A549 (cell line): Measurements from ENCODE around the gene GUCY2D. TPM values are rescaled to one million over a fixed set of nuclear protein-coding genes. Genes with fewer than 3 reads are reported as not detected.

ENCODE experiments used
- ATAC-seq, 2 experiments: fragments of 200-7000 bp in 1 of 2; fragments of >200 bp in 1 of 2; cut with Nextera tagmentation in 1 of 2; cut with Tn5 transposase in 1 of 2; 3 replicates each; pipeline versions ENCODE4 v1.8.0 to v1.9.1; 2018 to 2020; ENCODE audit warnings: mild to moderate bottlenecking in 1 of 2, moderate library complexity in 1 of 2
- CTCF ChIA-PET: fragments of 300-600 bp; sonication (Branson Sonifier 250); formaldehyde crosslinking; extraction: SDS; loops from one replicate; lab custom pipeline; 2021; ENCODE audit warnings: antibody characterized with exemption, inconsistent platforms; lab: Yijun Ruan, JAX
- POLR2A ChIA-PET: fragments of 350-600 bp; formaldehyde crosslinking; extraction: SDS; loops from one replicate; lab custom pipeline; 2021; ENCODE audit warnings: antibody characterized with exemption, inconsistent platforms; lab: Yijun Ruan, JAX
- DNase-seq, 2 experiments: peaks; one replicate each; pipeline versions ENCODE4 v3.0.0 to v3.0.0-alpha.2; 2011 to 2016; ENCODE audit warnings: low read depth in 1 of 2, low spot score in 1 of 2
- FAIRE-seq: peaks from 2 replicates; lab custom pipeline; 2011; peaks lifted over from hg19 to GRCh38; lab: Jason Lieb, UNC
- H3K27ac ChIP-seq, 2 experiments: fragments of >200 bp; sonication (Bioruptor Twin); formaldehyde crosslinking; 3 replicates each; pipeline ENCODE4 v1.5.1; 2016 to 2017
- H3K4me1 ChIP-seq: fragments of >200 bp; sonication (Bioruptor Twin); formaldehyde crosslinking; 3 replicates; pipeline ENCODE4 v1.6.1; 2016
- H3K4me2 ChIP-seq: fragments of >200 bp; sonication (Bioruptor Twin); formaldehyde crosslinking; 3 replicates; pipeline ENCODE4 v1.6.1; 2016
- H3K4me3 ChIP-seq: fragments of >200 bp; sonication (Bioruptor Twin); formaldehyde crosslinking; 3 replicates; pipeline ENCODE4 v1.5.1; 2016
- H3K9me3 ChIP-seq: fragments of >200 bp; sonication (Bioruptor Twin); formaldehyde crosslinking; 3 replicates; pipeline ENCODE4 v1.6.1; 2016
- BHLHE40 ChIP-seq: IDR thresholded peaks from 2 replicates; pipeline ENCODE4 v1.6.1; 2012; ENCODE audit warnings: low read depth, low read length, inconsistent platforms
- CBX2 ChIP-seq: fragments of 200-600 bp; sonication (generic); IDR thresholded peaks from 2 replicates; pipeline ENCODE4 v1.6.1; 2016; ENCODE audit warnings: low read depth, mild to moderate bottlenecking, borderline replicate concordance
- CBX8 ChIP-seq: fragments of 200-600 bp; sonication (generic); IDR thresholded peaks from 2 replicates; pipeline ENCODE4 v1.6.1; 2016
- CEBPB ChIP-seq, 2 experiments: fragments of >200 bp in 1 of 2; sonication (Bioruptor Twin) in 1 of 2; formaldehyde crosslinking in 1 of 2; IDR thresholded peaks; 2 replicates each; pipeline ENCODE4 v1.6.1; 2012 to 2016
- CHD2 ChIP-seq: fragments of 150-350 bp; IDR thresholded peaks from 2 replicates; pipeline ENCODE4 v1.6.1; 2014; ENCODE audit warnings: low read length; ENCODE audit not compliant: partially characterized antibody
- E2F6 ChIP-seq: IDR thresholded peaks from 2 replicates; pipeline ENCODE4 v1.6.1; 2012; ENCODE audit warnings: low read depth, borderline replicate concordance
- EHF ChIP-seq: fragments of 250-450 bp; sonication (Bioruptor Pico); IDR thresholded peaks from 2 replicates; pipeline ENCODE4 v1.5.0; 2020; ENCODE audit warnings: mild to moderate bottlenecking
- EHMT2 ChIP-seq: fragments of 200-600 bp; sonication (generic); IDR thresholded peaks from 2 replicates; pipeline ENCODE4 v1.6.1; 2016; ENCODE audit warnings: antibody characterized with exemption, low read depth, mild to moderate bottlenecking, moderate library complexity
- ESRRA ChIP-seq: fragments of 150-350 bp; IDR thresholded peaks from 2 replicates; pipeline ENCODE4 v1.6.1; 2014; ENCODE audit warnings: mild to moderate bottlenecking, low read length, borderline replicate concordance
- FOSB ChIP-seq: fragments of 250-450 bp; sonication (Bioruptor Pico); IDR thresholded peaks from 2 replicates; pipeline ENCODE4 v1.5.0; 2020; ENCODE audit warnings: mild to moderate bottlenecking, moderate library complexity
- GATA3 ChIP-seq: IDR thresholded peaks from 2 replicates; pipeline ENCODE4 v1.6.1; 2012; ENCODE audit warnings: borderline replicate concordance
- HMGXB4 ChIP-seq: fragments of 250-450 bp; sonication (Bioruptor Pico); IDR thresholded peaks from 2 replicates; pipeline ENCODE4 v1.5.0; 2021; ENCODE audit warnings: mild to moderate bottlenecking, moderate library complexity, borderline replicate concordance
- HOXB5 ChIP-seq: fragments of 250-450 bp; sonication (Bioruptor Pico); IDR thresholded peaks from 2 replicates; pipeline ENCODE4 v1.5.0; 2020; ENCODE audit warnings: mild to moderate bottlenecking, moderate library complexity
- JUNB ChIP-seq: fragments of >200 bp; sonication (Bioruptor Twin); formaldehyde crosslinking; IDR thresholded peaks from 2 replicates; pipeline ENCODE4 v1.6.1; 2016
- MAFK ChIP-seq: fragments of 450-650 bp; IDR thresholded peaks from 2 replicates; pipeline ENCODE4 v1.6.1; 2014; ENCODE audit not compliant: partially characterized antibody
- MYC ChIP-seq: IDR thresholded peaks from 2 replicates; pipeline ENCODE4 v1.6.1; 2012; ENCODE audit warnings: mild to moderate bottlenecking, inconsistent platforms, low read length, improper control_type of control experiment, borderline replicate concordance
- NFE2L2 ChIP-seq: fragments of 150-350 bp; conservative IDR thresholded peaks from 2 replicates; pipeline ENCODE4 v1.6.1; 2014; ENCODE audit warnings: low read length
- POLR2A ChIP-seq: IDR thresholded peaks from 2 replicates; pipeline ENCODE4 v1.6.1; 2012; ENCODE audit warnings: mild to moderate bottlenecking, low read length
- RAD21 ChIP-seq, 2 experiments: fragments of >200 bp in 1 of 2; sonication (Bioruptor Twin) in 1 of 2; formaldehyde crosslinking in 1 of 2; IDR thresholded peaks in 1 of 2; conservative IDR thresholded peaks in 1 of 2; 2 replicates in 1 of 2; 3 replicates in 1 of 2; pipeline ENCODE4 v1.6.1; 2012 to 2018; ENCODE audit warnings: inconsistent platforms in 1 of 2
- RCOR1 ChIP-seq: fragments of 150-350 bp; IDR thresholded peaks from 2 replicates; pipeline ENCODE4 v1.6.1; 2014; ENCODE audit warnings: antibody characterized with exemption, low read length, low read depth
- RNF2 ChIP-seq: fragments of 200-600 bp; sonication (generic); IDR thresholded peaks from 2 replicates; pipeline ENCODE4 v1.6.1; 2016; ENCODE audit warnings: low read depth, mild to moderate bottlenecking, antibody characterized with exemption, moderate library complexity, borderline replicate concordance
- SMC3 ChIP-seq: fragments of >200 bp; sonication (Bioruptor Twin); formaldehyde crosslinking; IDR thresholded peaks from 3 replicates; pipeline ENCODE4 v1.6.1; 2018; ENCODE audit warnings: inconsistent platforms
- SREBF2 ChIP-seq: fragments of 450-650 bp; IDR thresholded peaks from 2 replicates; pipeline ENCODE4 v1.6.1; 2014; ENCODE audit warnings: mild to moderate bottlenecking, moderate library complexity
- TP53 ChIP-seq: fragments of 250-450 bp; sonication (Bioruptor Pico); IDR thresholded peaks from 2 replicates; pipeline ENCODE4 v1.5.0; 2021; ENCODE audit warnings: mild to moderate bottlenecking, moderate library complexity
- ZC3H11A ChIP-seq: fragments of 450-650 bp; IDR thresholded peaks from 2 replicates; pipeline ENCODE4 v1.6.1; 2014; ENCODE audit warnings: antibody characterized with exemption, mild to moderate bottlenecking
- WGBS: methylation state at CpG from one replicate; pipeline ENCODE4 v1.1.6; 2017; ENCODE audit errors: missing lambda C conversion rate; 5-methylcytosine and 5-hydroxymethylcytosine counted together
- polyA plus RNA-seq, 4 experiments: library from polyadenylated mRNA; depleted of rRNA in 3 of 4; stranded (reverse); fragments of >200 nt; fragmentation: RNase III in 1 of 4; extraction: RNeasy Plus Mini Kit Qiagen cat#74134 plus additional on column Dnase treatment in 1 of 4; gene quantifications; 2 replicates in 3 of 4; 3 replicates in 1 of 4; pipeline ENCODE4 v1.2.3, GENCODE V29; 2011 to 2017
- TF ChIP-seq, protein P1 (sequence below): fragments of >200 bp; sonication (Bioruptor Twin); formaldehyde crosslinking; IDR thresholded peaks from 3 replicates; pipeline ENCODE4 v1.6.1; 2016
- TF ChIP-seq, protein P2 (sequence below): fragments of 450-650 bp; IDR thresholded peaks from 2 replicates; pipeline ENCODE4 v1.6.1; 2014; ENCODE audit warnings: antibody characterized with exemption

The GUCY2D gene
- polyA plus RNA-seq, 2 of the 4 experiments (the other 2 are of a cell fraction) = 0.14 TPM; not detected in 1

DNA sequence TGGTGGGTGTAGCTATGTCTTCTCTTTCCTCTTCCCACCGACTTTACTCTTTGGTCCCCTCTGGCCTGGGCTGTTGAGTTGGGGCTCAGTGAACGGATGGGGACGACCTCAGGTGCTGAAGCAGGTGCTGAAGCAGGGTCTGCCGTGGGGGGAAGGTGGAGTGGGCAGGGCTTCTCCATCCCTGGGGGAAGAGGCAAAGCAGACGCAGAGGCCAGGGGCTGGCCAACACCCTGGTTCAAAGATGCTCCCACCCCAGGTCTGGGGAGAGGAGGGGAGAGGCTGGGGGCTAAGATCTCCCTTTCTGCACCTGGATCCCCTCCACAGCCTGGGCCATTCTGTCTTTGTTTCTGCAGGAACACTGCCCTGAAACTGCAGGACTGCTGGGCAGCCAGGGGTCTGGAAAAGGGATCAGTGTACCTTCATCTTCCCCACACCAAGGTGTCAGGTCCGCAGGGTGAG, 62.2 kb downstream of the GUCY2D start:
- 54% methylated on average over 6 of the region's 6 CpGs for WGBS
- Histone ChIP-seq H3K4me3 (no peak overlapping the region), H3K9me3 (no peaks in the 10 kb centered on the region), H3K4me1 (peaks cover 12% of the 10 kb centered on the region; the same call in 2 of the 3 replicates), H3K27ac (no peak overlapping the region), H3K4me2 (no peak overlapping the region)
- ChIA-PET POLR2A (no interaction called here), CTCF (interaction anchor here (1.1 to 13.8 kb wide), 4 partner anchors 17 to 201 kb away, joined by 4 to 682 read pairs (median 136); partner anchors contain the start of gene ALOX12B)
- TF ChIP-seq SMC3 (no peak), HOXB5 (CRISPR knock-in tag) (no peak), RNF2 (no peak)
- ATAC-seq = no peak
- no peak for FAIRE-seq
- DNase-seq = no peak

DNA sequence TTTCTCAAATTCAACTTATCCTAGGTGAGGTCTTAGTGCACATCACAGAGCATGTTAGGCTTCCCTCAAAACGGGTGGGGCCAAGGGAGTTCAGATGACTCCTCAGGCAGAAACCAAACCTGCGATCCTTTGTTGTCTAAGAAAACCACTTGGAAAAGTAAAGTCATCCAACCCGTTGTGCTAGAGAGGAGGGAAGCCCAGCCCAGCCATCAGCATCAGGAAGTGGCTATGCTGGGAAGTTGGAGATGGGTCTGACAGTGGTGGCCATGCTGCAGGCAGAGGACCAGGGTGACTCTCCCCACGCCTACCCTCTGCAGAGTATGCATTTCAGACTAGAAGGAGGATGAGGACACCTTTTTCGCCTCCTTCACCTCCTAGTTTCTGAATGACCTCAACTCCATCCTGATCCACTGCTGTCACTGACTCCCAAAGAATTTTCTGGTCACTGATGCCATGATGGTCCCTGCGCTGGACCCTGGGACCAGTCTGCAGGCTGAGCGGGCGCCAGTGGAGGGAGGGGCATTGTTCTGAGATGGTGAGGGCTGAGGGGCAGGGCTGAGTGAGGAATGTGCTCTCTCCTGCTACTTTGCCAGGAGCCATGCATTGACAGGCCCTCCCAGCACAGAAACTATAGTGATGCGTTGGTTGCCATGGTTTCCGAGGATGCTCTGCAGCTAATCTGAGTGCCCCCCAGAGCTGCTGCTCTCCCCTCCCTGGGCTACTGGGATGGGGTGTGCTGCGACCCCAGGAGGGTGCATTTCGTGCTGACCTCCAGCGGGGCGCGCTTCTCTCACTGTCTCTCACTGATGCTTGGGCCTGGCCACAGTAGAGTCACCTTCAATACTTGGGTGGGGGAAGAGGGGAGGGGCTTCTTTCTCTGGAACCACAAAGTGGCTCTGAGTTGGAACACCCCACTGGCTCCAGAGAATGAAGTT, 64.7 kb downstream of the GUCY2D start:
- Histone ChIP-seq H3K9me3 (no peaks in the 10 kb centered on the region), H3K4me3 (no peak overlapping the region), H3K4me2 (no peak overlapping the region), H3K27ac (no peak overlapping the region)
- FAIRE-seq (no peak), ATAC-seq (no peak)
- ChIA-PET CTCF (interaction anchor here (0.6 to 13.8 kb wide), 7 partner anchors 9 to 302 kb away, joined by 3 to 682 read pairs (median 6); partner anchors contain the start of gene ALOX12B), POLR2A (no interaction called here)
- TF ChIP-seq JUNB = no peak
- no peak for TF ChIP-seq RCOR1
- TF ChIP-seq CBX2 = no peak
- TF ChIP-seq CBX8 = no peak
- no peak for TF ChIP-seq MAFK
- no peak for TF ChIP-seq MYC
- TF ChIP-seq SREBF2 = no peak
- TF ChIP-seq, all 56 proteins: peak for 0
- peaks cover 12% of the 10 kb centered on the region; the same call in 1 of the 3 replicates for H3K4me1 ChIP-seq
- WGBS = 67% methylated on average over 15 of the region's 15 CpGs
- no peak for DNase-seq

GRCh38 chr17:8067806-8068205, 65.4 kb downstream of the GUCY2D start:
- POLR2A ChIA-PET = no interaction called here
- WGBS = 72% methylated on average over 4 of the region's 4 CpGs
- DNase-seq (no peak), ATAC-seq (no peak), FAIRE-seq (no peak)
- Histone ChIP-seq H3K4me1 (peaks cover 5% of the 10 kb centered on the region; the same call in 1 of the 3 replicates), H3K4me3 (no peak overlapping the region), H3K4me2 (no peak overlapping the region), H3K27ac (no peak overlapping the region), H3K9me3 (no peaks in the 10 kb centered on the region)
- no peak for TF ChIP-seq RAD21 (conservative IDR thresholded peaks at IDR 0.05 in 1 of 2, IDR thresholded peaks at IDR 0.05 in 1 of 2)
- TF ChIP-seq HMGXB4 (CRISPR knock-in tag) = no peak
- TF ChIP-seq GATA3 = no peak
- TF ChIP-seq BHLHE40 = no peak
- no peak for TF ChIP-seq MYC
- TF ChIP-seq CHD2 = no peak
- TF ChIP-seq CEBPB (IDR thresholded peaks at IDR 0.05) = no peak
- no peak for TF ChIP-seq ZC3H11A
- TF ChIP-seq POLR2A = no peak
- TF ChIP-seq, protein P1, sequence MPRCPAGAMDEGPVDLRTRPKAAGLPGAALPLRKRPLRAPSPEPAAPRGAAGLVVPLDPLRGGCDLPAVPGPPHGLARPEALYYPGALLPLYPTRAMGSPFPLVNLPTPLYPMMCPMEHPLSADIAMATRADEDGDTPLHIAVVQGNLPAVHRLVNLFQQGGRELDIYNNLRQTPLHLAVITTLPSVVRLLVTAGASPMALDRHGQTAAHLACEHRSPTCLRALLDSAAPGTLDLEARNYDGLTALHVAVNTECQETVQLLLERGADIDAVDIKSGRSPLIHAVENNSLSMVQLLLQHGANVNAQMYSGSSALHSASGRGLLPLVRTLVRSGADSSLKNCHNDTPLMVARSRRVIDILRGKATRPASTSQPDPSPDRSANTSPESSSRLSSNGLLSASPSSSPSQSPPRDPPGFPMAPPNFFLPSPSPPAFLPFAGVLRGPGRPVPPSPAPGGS = no peak
- TF ChIP-seq, protein P2, sequence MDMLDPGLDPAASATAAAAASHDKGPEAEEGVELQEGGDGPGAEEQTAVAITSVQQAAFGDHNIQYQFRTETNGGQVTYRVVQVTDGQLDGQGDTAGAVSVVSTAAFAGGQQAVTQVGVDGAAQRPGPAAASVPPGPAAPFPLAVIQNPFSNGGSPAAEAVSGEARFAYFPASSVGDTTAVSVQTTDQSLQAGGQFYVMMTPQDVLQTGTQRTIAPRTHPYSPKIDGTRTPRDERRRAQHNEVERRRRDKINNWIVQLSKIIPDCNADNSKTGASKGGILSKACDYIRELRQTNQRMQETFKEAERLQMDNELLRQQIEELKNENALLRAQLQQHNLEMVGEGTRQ = no peak
- TF ChIP-seq NFE2L2 = no peak
- no peak for TF ChIP-seq EHF (CRISPR knock-in tag)
- TF ChIP-seq MAFK = no peak
- no peak for TF ChIP-seq E2F6
- TF ChIP-seq TP53 (CRISPR knock-in tag) = no peak
- TF ChIP-seq ESRRA = no peak
- no peak for TF ChIP-seq FOSB (CRISPR knock-in tag)
- no peak for TF ChIP-seq EHMT2
- CTCF ChIA-PET = interaction anchor here (4.5 to 27.4 kb wide), 4 partner anchors 8 to 41 kb away, joined by 54 to 1490 read pairs (median 563); partner anchors contain the start of genes ALOX12B and ALOXE3
